ENCODE results near the gene H2BW1. TPM values are rescaled to one million over a fixed set of nuclear protein-coding genes. Genes with fewer than 3 reads are reported as not detected.
"Not testable (repeated sequence)": the region's sequence is repeated elsewhere in the genome, so short reads cannot be mapped to it uniquely, and the experiment has no call there.

Gene H2BW1
- total and polyA plus RNA-seq, 2 experiments from 2014 or later = not detected

DNA sequence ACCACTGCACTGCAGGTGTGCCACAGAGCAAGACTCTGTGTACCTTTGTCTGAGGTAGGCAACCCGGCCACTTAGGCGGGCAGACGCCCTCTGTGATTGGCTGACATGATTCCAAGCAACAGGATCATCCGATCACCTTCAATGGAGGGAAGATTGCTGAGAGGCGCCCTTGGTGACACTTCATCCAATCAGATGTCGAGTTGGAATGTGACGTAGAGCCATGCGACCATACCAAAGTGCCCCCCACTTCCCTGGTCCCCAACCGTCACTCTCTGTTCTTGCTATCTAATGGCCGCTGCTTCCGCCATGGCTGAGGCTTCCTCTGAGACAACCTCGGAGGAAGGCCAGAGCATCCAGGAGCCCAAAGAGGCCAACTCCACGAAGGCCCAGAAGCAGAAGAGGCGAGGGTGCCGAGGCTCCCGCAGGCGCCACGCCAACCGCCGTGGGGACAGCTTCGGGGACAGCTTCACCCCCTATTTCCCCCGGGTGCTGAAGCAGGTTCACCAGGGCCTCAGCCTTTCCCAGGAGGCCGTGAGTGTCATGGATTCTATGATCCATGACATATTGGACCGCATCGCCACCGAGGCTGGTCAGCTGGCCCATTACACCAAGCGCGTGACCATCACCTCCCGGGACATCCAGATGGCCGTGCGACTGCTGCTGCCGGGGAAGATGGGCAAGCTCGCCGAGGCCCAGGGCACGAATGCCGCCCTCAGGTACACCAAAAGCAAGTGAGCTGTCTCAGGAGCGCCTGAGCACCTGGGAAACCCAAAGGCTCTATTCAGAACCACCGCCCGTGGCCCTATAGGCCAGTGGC is 26.4 kb upstream of the H2BW1 start, which contains the start of gene H2BW2:
Gene H2BW2 (plus strand): TSS at position 268 of the 817 bp plus-strand sequence. CDS start 39 bp downstream, at position 307.
- Histone ChIP-seq H3K36me3 (no peaks in the 10 kb centered on the region), H3K27me3 (no peaks in the 10 kb centered on the region), H3K9me3 (ENCODE audit: low read depth) (no peaks in the 10 kb centered on the region), H3K27ac (no peak within 1 kb of the TSS), H3K4me3 (no peak within 1 kb of the TSS), H3K4me1 (ENCODE audit: low read depth) (no peaks in the 10 kb centered on the region)
- TF ChIP-seq, protein P1, sequence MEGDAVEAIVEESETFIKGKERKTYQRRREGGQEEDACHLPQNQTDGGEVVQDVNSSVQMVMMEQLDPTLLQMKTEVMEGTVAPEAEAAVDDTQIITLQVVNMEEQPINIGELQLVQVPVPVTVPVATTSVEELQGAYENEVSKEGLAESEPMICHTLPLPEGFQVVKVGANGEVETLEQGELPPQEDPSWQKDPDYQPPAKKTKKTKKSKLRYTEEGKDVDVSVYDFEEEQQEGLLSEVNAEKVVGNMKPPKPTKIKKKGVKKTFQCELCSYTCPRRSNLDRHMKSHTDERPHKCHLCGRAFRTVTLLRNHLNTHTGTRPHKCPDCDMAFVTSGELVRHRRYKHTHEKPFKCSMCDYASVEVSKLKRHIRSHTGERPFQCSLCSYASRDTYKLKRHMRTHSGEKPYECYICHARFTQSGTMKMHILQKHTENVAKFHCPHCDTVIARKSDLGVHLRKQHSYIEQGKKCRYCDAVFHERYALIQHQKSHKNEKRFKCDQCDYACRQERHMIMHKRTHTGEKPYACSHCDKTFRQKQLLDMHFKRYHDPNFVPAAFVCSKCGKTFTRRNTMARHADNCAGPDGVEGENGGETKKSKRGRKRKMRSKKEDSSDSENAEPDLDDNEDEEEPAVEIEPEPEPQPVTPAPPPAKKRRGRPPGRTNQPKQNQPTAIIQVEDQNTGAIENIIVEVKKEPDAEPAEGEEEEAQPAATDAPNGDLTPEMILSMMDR (IDR thresholded peaks at IDR 0.05; ENCODE audit: low read depth, low read length) = no peak
- no peak for DNase-seq (ENCODE audit: low read depth in 1 of 2, low spot score in 1 of 2)

DNA sequence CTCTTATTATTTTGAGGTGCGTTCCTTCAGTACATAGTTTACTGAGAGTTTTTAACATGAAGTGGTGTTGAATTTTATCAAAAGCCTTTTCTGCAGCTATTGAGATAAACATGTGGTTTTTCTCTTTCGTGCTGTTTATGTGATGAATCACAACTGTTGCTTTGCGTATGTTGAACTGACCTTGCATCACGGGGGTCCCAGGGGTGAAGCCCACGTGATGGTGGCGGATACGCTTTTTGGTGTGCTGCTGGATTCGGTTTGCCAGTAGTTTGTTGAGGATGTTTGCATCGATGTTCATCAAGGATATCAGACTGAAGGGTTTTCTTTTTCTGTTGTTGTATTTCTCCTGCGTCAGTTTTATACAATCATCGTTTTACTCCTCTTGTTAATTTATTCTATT is 4.6 kb upstream of the H2BW1 start:
- no peak overlapping the region for H3K4me3 ChIP-seq
- H3K27me3 ChIP-seq = no peaks in the 10 kb centered on the region
- no peaks in the 10 kb centered on the region for H3K36me3 ChIP-seq
- no peaks in the 10 kb centered on the region for H3K9me3 ChIP-seq (ENCODE audit: low read depth)
- no peaks in the 10 kb centered on the region for H3K4me1 ChIP-seq (ENCODE audit: low read depth)
- no peak overlapping the region for H3K27ac ChIP-seq
- TF ChIP-seq, protein P1 (IDR thresholded peaks at IDR 0.05; ENCODE audit: low read depth, low read length) = no peak
- DNase-seq (ENCODE audit: low read depth in 1 of 2, low spot score in 1 of 2) = peak in 1 of 2 donors; percentile 60

DNA sequence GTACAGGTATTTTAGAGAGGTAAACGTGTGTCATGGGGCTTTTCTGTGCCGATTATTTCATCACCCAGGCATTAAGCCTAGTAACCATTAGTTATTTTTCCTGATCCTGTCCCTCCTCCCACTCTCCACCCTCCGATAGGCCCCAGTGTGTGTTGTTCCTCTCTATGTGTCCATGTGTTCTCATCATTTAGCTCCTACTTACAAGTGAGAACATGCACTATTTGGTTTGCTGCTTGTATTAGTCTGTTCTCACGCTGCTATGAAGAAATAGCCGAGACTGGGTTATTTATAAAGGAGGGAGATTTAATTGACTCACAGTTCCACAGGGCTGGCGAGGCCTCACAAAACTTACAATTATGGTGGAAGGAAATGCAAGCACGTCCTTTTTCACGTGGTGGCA is 2.1 kb upstream of the H2BW1 start:
- H3K4me3 ChIP-seq; H3K27ac ChIP-seq; DNase-seq (ENCODE audit: low read depth in 1 of 2, low spot score in 1 of 2); H3K36me3 ChIP-seq; H3K9me3 ChIP-seq (ENCODE audit: low read depth); H3K4me1 ChIP-seq (ENCODE audit: low read depth); H3K27me3 ChIP-seq: not testable (repeated sequence)

DNA sequence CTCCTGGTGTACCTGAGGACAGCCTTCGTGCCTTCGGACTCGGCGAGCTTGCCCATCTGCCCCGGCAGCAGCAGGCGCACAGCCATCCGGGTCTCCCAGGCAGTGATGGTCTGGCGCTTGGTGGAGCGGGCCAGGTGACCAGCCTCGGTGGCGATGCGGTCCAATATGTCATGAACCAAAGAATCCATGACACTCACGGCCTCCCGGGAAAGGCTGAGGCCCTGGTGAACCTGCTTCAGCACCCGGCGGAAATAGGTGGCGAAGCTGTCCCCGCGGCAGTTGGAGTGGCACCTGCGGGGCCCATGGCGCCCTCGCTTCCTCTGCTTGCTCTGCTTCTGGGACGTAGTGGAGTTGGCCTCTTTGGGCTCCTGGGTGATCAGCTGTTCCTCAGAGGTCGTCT is 350 bp downstream of the H2BW1 start:
- H3K36me3 ChIP-seq = no peaks in the 10 kb centered on the region
- H3K27me3 ChIP-seq = no peaks in the 10 kb centered on the region
- TF ChIP-seq, protein P1 (IDR thresholded peaks at IDR 0.05; ENCODE audit: low read depth, low read length) = no peak
- no peak overlapping the region for H3K4me3 ChIP-seq
- H3K27ac ChIP-seq = no peak overlapping the region
- DNase-seq (ENCODE audit: low read depth in 1 of 2, low spot score in 1 of 2) = no peak
- H3K4me1 ChIP-seq (ENCODE audit: low read depth) = no peaks in the 10 kb centered on the region
- no peaks in the 10 kb centered on the region for H3K9me3 ChIP-seq (ENCODE audit: low read depth)

DNA sequence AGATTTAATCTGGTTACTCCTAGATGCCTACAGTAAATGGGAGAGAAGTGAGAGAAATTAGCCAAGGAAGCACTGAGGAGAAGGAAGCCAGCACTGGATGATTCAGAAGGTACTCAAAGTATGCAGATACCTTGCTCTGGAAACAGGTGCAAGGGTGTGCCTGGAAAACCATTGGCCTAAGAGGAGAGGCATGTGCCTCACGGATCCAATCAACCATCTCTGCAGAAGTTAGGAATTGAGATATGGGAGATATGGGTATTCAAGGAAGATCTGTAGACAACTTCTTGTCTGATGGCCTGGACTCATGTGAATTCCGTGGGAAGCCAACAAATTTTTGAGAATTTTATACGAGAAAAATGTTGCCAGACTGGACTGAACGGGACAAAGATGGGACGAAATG is 4.7 kb downstream of the H2BW1 start:
- TF ChIP-seq, protein P1 (IDR thresholded peaks at IDR 0.05; ENCODE audit: low read depth, low read length) = no peak
- no peaks in the 10 kb centered on the region for H3K4me1 ChIP-seq (ENCODE audit: low read depth)
- H3K36me3 ChIP-seq = no peaks in the 10 kb centered on the region
- H3K27ac ChIP-seq = no peak overlapping the region
- H3K27me3 ChIP-seq = no peaks in the 10 kb centered on the region
- no peak for DNase-seq (ENCODE audit: low read depth in 1 of 2, low spot score in 1 of 2)
- H3K9me3 ChIP-seq (ENCODE audit: low read depth) = no peaks in the 10 kb centered on the region
- no peak overlapping the region for H3K4me3 ChIP-seq

DNA sequence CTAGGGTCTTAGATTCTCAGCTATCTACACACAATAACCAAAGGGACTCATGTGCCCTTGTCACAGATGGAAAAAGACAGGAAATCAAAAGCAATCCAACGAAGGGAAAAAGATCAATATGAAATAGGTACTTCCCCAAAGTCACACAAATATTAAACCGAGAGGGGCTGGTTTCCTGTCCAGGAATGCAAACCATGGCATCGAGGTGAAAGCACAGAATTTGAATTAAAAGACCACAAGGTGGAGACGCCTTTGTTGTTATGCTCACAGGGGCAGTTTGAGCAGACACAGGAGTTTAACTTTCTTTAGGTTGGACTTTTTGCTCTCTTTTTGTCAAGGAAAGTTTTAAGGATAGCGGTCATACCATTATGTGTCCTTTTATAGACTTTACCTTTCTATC is 14.3 kb downstream of the H2BW1 start:
- H3K27ac ChIP-seq = no peak overlapping the region
- TF ChIP-seq, protein P1 (IDR thresholded peaks at IDR 0.05; ENCODE audit: low read depth, low read length) = no peak
- H3K9me3 ChIP-seq (ENCODE audit: low read depth) = no peaks in the 10 kb centered on the region
- H3K4me3 ChIP-seq = no peak overlapping the region
- no peaks in the 10 kb centered on the region for H3K4me1 ChIP-seq (ENCODE audit: low read depth)
- H3K36me3 ChIP-seq = no peaks in the 10 kb centered on the region
- no peaks in the 10 kb centered on the region for H3K27me3 ChIP-seq
- no peak for DNase-seq (ENCODE audit: low read depth in 1 of 2, low spot score in 1 of 2)

DNA sequence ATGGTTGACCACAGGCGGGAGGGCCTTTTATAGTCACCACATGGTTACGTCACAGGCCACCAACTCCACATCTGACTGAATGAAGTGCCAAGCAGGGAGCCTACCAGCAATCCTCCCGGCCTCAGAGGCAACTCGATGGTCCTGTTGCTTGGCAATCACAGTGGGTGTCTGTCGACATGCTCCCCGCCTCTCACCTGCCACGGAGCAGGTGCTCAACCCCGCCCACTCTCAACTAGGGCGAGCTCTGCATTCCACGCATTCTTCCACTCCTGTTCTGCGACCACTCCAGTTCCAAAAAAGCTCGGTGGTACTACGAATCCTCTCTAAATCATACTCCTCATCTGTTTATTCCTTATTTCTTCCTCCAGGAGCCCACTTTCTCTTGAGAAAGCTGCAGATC is 30.0 kb downstream of the H2BW1 start:
- DNase-seq (ENCODE audit: low read depth in 1 of 2, low spot score in 1 of 2) = not testable (repeated sequence)

DNA sequence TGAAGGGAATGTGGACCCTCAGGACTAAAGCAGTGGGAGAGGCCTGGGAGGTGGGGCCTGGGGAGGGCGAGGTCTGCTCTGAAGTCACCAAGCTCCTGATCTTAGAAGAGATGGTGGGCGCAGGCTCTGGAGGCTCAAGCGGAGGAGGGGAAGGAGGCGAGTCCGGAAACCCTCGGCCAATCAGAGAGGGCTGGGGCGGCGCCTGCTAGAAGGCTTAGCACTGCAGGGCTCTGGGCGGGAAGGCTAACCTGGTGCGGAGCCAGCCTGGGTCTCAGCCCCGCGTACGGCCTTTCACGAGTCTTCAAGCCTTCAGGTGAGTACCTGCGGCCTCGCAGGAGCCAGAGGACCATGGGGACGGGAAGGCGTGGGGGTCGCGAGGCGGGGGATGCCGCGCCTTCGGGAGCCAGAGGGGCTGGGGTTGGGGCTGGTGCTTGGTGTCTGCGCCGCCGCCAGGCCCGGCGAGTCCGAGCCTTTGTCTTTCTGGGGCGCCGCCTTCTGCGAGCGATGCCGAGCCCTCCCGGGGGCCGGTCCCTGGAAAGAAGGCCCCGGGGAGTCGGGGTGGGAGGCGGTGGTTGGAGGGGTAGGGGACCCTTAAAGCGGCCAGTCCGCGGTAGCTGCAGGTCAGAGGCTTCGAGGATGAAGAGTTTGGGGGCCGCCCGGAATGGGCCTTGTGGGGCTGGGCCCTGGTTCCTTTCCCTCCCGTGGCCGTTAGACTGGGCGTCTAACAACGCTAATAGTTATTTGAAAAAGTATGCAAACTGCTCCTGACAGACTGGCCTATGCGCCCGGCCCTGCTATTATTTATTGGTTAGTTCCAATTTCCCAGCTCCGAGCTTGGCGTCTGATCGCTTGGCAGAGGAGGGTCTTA is 50.9 kb downstream of the H2BW1 start, which contains the start of gene TMSB15B:
Gene TMSB15B (plus strand): TSS at position 217 of the 868 bp plus-strand sequence.
- not testable (repeated sequence) for H3K9me3 ChIP-seq (ENCODE audit: low read depth); H3K4me3 ChIP-seq; H3K36me3 ChIP-seq; H3K4me1 ChIP-seq (ENCODE audit: low read depth); H3K27ac ChIP-seq; H3K27me3 ChIP-seq; DNase-seq (ENCODE audit: low read depth in 1 of 2, low spot score in 1 of 2)

More for the DNA sequence above, 30.0 kb downstream of the H2BW1 start:
- not testable (repeated sequence) for H3K27me3 ChIP-seq; H3K36me3 ChIP-seq; H3K4me3 ChIP-seq; H3K9me3 ChIP-seq (ENCODE audit: low read depth); H3K4me1 ChIP-seq (ENCODE audit: low read depth); H3K27ac ChIP-seq
